HL-60 (cell line): ENCODE data around the gene ARMH1.

ENCODE experiments used
- DNase-seq, 2 experiments: peaks; one replicate each; pipeline ENCODE4 v3.0.0-alpha.2; 2010 to 2020; ENCODE audit warnings: low read depth in 1 of 2, low spot score in 1 of 2
- H3K27ac ChIP-seq: fragments of 250-450 bp; sonication (Bioruptor Pico); replicated peaks from 2 replicates; pipeline ENCODE4 v1.5.1; 2020; ENCODE audit warnings: mild to moderate bottlenecking, moderate library complexity
- H3K27me3 ChIP-seq: fragments of 250-450 bp; sonication (Bioruptor Pico); 2 replicates; pipeline ENCODE4 v1.5.1; 2021; ENCODE audit warnings: mild to moderate bottlenecking, moderate library complexity; ENCODE audit not compliant: insufficient read depth, poor library complexity, severe bottlenecking
- H3K4me3 ChIP-seq: replicated peaks from 2 replicates; pipeline ENCODE4 v1.5.1; 2011; ENCODE audit warnings: mild to moderate bottlenecking, control low read depth, low read length; ENCODE audit not compliant: insufficient read depth
- GABPA ChIP-seq: IDR thresholded peaks from 2 replicates; pipeline ENCODE4 v1.6.1; 2012; ENCODE audit warnings: low read depth
- POLR2AphosphoS5 ChIP-seq: IDR thresholded peaks from 2 replicates; pipeline ENCODE4 v1.6.1; 2012; ENCODE audit warnings: low read depth
- SPI1 ChIP-seq: IDR thresholded peaks from 2 replicates; pipeline ENCODE4 v1.6.1; 2012; ENCODE audit warnings: low read depth, mild to moderate bottlenecking, borderline replicate concordance
- TF ChIP-seq, protein P1 (sequence below): IDR thresholded peaks from 2 replicates; pipeline ENCODE4 v1.6.1; 2012; ENCODE audit warnings: low read depth; ENCODE audit not compliant: insufficient replicate concordance
- TF ChIP-seq, protein P2 (sequence below): IDR thresholded peaks from one replicate; pipeline ENCODE4 v1.5.1; 2011; ENCODE audit warnings: low read length, control low read depth, inconsistent platforms; ENCODE audit not compliant: insufficient read depth

The ARMH1 gene

DNA sequence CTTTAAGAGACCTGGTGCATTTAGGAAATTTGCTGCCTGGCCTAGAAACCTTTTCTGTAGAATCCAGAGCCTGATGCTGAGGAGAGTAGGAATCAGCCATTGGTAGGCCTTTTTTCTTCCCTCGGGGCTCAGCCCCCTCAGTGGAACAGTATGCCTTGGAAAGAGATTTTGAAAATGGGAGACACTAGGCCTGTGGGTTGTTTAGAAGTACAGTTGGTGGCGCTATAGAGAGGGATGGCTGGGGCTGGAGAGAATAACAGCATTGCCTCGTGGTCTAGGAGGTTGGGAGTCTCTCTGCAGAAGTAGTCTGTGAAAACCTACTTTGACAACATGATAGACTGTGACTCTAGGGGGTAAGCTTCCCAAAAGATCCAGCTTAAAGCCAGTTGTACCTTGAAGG lies 73.4 kb downstream of the ARMH1 start:
- Histone ChIP-seq H3K27ac (no peak overlapping the region), H3K27me3 (no peaks in the 10 kb centered on the region), H3K4me3 (no peak overlapping the region)
- TF ChIP-seq SPI1 (no peak), POLR2AphosphoS5 (no peak), GABPA (no peak)
- TF ChIP-seq, protein P1, sequence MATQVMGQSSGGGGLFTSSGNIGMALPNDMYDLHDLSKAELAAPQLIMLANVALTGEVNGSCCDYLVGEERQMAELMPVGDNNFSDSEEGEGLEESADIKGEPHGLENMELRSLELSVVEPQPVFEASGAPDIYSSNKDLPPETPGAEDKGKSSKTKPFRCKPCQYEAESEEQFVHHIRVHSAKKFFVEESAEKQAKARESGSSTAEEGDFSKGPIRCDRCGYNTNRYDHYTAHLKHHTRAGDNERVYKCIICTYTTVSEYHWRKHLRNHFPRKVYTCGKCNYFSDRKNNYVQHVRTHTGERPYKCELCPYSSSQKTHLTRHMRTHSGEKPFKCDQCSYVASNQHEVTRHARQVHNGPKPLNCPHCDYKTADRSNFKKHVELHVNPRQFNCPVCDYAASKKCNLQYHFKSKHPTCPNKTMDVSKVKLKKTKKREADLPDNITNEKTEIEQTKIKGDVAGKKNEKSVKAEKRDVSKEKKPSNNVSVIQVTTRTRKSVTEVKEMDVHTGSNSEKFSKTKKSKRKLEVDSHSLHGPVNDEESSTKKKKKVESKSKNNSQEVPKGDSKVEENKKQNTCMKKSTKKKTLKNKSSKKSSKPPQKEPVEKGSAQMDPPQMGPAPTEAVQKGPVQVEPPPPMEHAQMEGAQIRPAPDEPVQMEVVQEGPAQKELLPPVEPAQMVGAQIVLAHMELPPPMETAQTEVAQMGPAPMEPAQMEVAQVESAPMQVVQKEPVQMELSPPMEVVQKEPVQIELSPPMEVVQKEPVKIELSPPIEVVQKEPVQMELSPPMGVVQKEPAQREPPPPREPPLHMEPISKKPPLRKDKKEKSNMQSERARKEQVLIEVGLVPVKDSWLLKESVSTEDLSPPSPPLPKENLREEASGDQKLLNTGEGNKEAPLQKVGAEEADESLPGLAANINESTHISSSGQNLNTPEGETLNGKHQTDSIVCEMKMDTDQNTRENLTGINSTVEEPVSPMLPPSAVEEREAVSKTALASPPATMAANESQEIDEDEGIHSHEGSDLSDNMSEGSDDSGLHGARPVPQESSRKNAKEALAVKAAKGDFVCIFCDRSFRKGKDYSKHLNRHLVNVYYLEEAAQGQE, result no peak
- TF ChIP-seq, protein P2, sequence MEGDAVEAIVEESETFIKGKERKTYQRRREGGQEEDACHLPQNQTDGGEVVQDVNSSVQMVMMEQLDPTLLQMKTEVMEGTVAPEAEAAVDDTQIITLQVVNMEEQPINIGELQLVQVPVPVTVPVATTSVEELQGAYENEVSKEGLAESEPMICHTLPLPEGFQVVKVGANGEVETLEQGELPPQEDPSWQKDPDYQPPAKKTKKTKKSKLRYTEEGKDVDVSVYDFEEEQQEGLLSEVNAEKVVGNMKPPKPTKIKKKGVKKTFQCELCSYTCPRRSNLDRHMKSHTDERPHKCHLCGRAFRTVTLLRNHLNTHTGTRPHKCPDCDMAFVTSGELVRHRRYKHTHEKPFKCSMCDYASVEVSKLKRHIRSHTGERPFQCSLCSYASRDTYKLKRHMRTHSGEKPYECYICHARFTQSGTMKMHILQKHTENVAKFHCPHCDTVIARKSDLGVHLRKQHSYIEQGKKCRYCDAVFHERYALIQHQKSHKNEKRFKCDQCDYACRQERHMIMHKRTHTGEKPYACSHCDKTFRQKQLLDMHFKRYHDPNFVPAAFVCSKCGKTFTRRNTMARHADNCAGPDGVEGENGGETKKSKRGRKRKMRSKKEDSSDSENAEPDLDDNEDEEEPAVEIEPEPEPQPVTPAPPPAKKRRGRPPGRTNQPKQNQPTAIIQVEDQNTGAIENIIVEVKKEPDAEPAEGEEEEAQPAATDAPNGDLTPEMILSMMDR, result no peak
- no peak for DNase-seq

- DNase-seq, result no peak
- H3K27ac ChIP-seq, result no peak overlapping the region
- TF ChIP-seq, protein P1, result no peak
- no peak for TF ChIP-seq POLR2AphosphoS5
- no peak for TF ChIP-seq SPI1
- TF ChIP-seq, protein P2, result no peak
- no peak for TF ChIP-seq GABPA
- H3K4me3 ChIP-seq, result no peak overlapping the region
- no peaks in the 10 kb centered on the region for H3K27me3 ChIP-seq
These were observed 82.9 kb downstream of the ARMH1 start for GRCh38 chr1:44757420-44757819.

DNA sequence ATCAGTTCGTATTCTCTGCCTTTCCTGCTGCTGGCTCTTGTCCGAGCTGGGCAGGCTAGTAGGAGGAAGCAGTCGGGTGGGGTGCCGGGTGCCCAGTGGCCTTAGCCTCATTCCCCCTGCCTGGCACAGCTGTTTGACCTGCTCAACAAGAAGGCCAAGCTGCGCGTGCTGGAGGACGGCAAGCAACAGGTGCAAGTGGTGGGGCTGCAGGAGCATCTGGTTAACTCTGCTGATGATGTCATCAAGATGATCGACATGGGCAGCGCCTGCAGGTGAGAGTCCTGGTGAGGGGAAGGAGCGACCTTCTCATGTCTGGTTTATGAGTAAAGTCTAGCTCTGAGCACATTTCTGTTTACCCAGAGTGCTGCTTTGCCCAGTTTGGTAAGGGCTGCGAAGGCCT lies 84.6 kb downstream of the ARMH1 start:
- no peak for DNase-seq
- TF ChIP-seq, protein P2, result no peak
- TF ChIP-seq, protein P1, result no peak
- TF ChIP-seq SPI1 (no peak), POLR2AphosphoS5 (no peak; the same call in 1 of the 2 replicates), GABPA (no peak)
- Histone ChIP-seq H3K27me3 (no peaks in the 10 kb centered on the region), H3K27ac (no peak overlapping the region), H3K4me3 (no peak overlapping the region)
